Measurements from ENCODE around the gene ILKAP.

Gene ILKAP

DNA sequence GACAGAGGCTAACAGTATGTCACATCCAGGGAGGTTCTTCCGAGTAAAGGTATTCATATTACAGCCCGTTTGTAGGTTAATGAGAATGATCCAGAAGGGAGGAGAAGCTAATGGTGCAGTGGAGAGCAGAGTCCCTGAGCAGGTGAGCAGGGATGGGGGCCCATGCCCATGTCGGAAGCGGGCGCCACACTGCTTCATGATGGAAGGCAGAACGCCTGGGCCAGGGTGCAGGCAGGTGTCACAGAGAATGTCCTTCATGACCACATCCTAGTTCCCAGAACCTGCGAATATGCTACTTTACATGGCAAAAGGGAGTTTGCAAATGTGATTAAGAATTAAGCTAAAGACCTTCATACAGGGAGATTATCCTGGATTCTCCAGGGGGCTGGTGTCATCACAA, 32.4 kb upstream of the ILKAP start:
- TF ChIP-seq, protein P1, sequence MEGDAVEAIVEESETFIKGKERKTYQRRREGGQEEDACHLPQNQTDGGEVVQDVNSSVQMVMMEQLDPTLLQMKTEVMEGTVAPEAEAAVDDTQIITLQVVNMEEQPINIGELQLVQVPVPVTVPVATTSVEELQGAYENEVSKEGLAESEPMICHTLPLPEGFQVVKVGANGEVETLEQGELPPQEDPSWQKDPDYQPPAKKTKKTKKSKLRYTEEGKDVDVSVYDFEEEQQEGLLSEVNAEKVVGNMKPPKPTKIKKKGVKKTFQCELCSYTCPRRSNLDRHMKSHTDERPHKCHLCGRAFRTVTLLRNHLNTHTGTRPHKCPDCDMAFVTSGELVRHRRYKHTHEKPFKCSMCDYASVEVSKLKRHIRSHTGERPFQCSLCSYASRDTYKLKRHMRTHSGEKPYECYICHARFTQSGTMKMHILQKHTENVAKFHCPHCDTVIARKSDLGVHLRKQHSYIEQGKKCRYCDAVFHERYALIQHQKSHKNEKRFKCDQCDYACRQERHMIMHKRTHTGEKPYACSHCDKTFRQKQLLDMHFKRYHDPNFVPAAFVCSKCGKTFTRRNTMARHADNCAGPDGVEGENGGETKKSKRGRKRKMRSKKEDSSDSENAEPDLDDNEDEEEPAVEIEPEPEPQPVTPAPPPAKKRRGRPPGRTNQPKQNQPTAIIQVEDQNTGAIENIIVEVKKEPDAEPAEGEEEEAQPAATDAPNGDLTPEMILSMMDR (IDR thresholded peaks at IDR 0.05; ENCODE audit: low read length, missing control alignments): no peak
- H3K4me3 ChIP-seq (replicated peaks; ENCODE audit: low read depth, low read length): no peak overlapping the region
- no peak for DNase-seq (ENCODE audit: low read depth)

DNA sequence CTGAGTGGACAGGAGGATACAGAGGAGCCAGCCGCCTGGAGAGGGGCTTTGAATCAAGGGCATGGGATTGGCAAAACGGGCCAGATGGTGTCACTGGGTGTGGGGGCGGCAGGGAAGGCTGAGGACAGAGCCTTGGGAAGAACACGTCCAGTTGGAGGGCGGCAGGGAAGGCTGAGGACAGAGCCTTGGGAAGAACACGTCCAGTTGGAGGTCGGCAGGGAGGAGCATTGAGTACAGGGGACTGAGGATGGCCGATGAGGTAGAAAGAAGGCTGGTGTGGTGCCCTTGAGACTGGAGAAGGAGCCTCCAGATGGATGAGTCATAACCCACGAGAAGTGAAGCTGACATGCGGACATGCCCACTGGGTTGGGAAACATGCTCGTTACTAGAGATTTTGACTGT, 31.8 kb upstream of the ILKAP start:
- peak; percentile 44 for DNase-seq (ENCODE audit: low read depth)
- TF ChIP-seq, protein P1 (IDR thresholded peaks at IDR 0.05; ENCODE audit: low read length, missing control alignments): no peak
- no peak overlapping the region for H3K4me3 ChIP-seq (replicated peaks; ENCODE audit: low read depth, low read length)

DNA sequence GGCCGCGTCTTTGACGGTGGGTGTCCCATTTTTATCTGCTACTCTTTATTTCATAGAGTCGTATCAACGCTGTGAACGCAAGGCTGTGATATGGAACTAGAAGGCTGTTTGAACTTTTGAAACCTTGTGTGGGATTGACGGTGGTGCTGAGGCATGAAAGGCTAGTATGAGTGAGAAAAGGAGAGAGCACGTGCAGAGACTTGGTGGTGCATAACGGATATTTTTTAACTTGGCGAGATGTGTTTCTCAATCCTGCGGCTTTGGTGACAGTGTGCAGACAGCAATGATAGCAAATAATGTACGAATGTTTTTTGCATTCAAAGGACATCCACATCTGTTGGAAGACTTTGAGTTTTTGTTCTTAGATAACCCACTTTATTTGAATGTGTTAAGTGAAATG, 30.1 kb upstream of the ILKAP start:
- TF ChIP-seq, protein P1 (IDR thresholded peaks at IDR 0.05; ENCODE audit: low read length, missing control alignments): no peak
- DNase-seq (ENCODE audit: low read depth): no peak
- H3K4me3 ChIP-seq (replicated peaks; ENCODE audit: low read depth, low read length): no peak overlapping the region

DNA sequence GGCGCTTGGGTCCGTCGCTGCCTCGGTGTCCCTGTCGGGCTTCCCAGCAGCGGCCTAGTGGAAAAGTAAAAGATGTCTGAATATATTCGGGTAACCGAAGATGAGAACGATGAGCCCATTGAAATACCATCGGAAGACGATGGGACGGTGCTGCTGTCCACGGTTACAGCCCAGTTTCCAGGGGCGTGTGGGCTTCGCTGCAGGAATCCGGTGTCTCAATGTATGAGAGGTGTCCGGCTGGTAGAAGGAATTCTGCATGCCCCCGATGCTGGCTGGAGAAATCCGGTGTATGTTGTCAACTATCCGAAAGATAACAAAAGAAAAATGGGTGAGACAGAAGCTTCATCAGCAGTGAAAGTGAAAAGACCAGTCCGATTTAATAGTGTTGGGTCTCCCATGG, 28.3 kb upstream of the ILKAP start:
- H3K4me3 ChIP-seq (replicated peaks; ENCODE audit: low read depth, low read length): peak overlapping the region; percentile 56
- TF ChIP-seq, protein P1 (IDR thresholded peaks at IDR 0.05; ENCODE audit: low read length, missing control alignments): no peak
- no peak for DNase-seq (ENCODE audit: low read depth)

DNA sequence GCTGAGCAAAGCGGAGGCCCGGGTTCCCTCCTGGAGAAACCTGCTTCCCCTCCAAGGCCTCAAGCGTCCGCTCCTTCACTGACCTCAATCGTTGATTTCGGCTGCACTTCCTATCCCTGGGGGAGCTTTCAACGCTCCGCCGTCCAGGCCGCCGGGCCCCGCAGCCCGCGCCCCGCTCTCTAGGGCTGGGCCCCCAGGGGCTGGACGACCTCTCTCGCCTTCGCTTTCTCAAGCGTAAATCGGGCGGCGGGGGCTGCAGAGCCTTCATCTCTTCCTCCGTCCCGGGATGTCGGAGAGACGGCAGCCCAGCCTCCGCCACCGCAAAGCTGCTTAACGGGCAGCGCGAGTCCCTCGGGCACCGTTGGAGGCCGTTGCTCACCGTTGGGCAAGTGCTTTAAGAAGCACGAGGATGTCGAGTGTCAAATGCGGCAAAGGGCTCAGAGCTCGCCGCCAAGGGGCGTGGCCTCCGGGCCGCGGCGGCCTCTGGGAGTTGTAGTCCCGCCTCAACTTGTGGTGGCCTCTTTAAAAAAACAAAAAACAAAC, 27.8 kb upstream of the ILKAP start:
- DNase-seq (ENCODE audit: low read depth): peak; percentile 76
- TF ChIP-seq, protein P1 (IDR thresholded peaks at IDR 0.05; ENCODE audit: low read length, missing control alignments): no peak
- H3K4me3 ChIP-seq (replicated peaks; ENCODE audit: low read depth, low read length): peak overlapping the region; percentile 56

DNA sequence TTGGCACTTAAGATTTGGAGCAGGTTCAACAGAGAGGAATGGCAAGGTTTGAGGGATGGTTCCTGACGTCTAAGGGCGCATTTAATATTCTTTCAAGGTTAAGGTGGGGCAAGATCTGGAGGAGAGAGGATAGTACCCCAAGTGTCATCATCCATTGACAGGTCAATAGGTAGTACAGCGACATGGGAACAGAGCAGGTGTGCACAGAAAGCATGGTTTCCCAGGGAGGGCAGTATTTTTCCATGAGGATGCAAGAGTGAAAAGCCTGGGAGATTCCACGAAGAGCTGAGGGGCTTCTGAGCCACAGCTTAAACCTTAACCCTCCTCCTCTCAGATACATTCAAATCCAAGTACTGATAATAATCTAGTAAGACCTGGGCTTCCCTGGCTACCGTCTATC, 27.2 kb upstream of the ILKAP start:
- DNase-seq (ENCODE audit: low read depth): no peak
- no peak overlapping the region for H3K4me3 ChIP-seq (replicated peaks; ENCODE audit: low read depth, low read length)
- TF ChIP-seq, protein P1 (IDR thresholded peaks at IDR 0.05; ENCODE audit: low read length, missing control alignments): no peak

DNA sequence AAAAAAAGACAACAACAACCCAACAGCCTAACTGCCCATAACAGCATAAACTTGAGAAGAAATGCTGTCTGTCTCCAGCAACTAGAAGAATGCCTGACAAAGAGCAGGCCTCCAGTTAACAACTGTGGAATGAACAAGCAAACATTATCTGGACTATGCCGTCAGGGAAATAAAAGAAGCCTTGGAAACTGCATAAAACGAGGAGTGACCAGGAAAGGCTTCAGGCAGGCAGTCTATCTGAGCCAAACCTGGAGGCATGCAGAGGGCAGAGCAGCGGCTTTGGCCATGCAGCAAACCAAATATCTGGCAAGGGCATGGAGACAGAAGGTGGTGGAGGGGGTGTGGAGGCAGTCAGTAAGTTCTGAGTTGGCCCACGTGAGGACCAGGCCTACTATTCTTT, 25.2 kb upstream of the ILKAP start:
- TF ChIP-seq, protein P1 (IDR thresholded peaks at IDR 0.05; ENCODE audit: low read length, missing control alignments): no peak
- H3K4me3 ChIP-seq (replicated peaks; ENCODE audit: low read depth, low read length): no peak overlapping the region
- DNase-seq (ENCODE audit: low read depth): peak; percentile 16
